NCI-H146 treated with DMSO at 0.1 percent for 48 hours (cell line): ENCODE data around the gene BRICD5.

Experiments used
- DNase-seq: peaks from one replicate; lab custom pipeline; 2025; ENCODE audit not compliant: unreplicated experiment; lab: John Stamatoyannopoulos, UW

BRICD5 gene

DNA sequence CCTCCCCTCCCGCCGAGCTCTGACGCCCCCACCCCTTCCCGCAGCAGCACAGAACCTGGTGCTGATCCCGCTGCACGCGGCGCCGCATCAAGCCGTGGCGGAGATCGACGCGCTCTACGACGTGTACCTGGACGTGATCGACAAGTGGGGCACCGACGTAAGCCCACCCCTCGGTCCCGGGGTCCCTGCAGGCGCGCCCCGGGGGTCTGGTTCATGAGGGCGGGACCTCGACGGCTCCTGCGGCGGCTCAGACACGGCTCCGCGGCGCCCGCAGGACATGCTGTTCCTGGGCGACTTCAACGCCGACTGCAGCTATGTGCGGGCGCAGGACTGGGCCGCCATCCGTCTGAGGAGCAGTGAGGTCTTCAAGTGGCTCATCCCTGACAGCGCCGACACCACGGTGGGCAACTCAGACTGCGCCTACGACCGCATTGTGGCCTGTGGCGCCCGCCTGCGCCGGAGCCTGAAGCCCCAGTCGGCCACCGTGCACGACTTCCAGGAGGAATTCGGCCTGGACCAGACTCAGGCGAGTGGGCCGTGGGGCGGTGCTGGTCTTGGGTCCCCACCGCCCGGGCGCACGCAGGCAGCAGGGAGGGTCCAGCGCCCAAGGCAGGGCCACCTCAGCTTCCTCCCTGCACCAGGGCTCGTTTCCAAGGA is 27.0 kb upstream of the BRICD5 start:
- DNase-seq = no peak

DNA sequence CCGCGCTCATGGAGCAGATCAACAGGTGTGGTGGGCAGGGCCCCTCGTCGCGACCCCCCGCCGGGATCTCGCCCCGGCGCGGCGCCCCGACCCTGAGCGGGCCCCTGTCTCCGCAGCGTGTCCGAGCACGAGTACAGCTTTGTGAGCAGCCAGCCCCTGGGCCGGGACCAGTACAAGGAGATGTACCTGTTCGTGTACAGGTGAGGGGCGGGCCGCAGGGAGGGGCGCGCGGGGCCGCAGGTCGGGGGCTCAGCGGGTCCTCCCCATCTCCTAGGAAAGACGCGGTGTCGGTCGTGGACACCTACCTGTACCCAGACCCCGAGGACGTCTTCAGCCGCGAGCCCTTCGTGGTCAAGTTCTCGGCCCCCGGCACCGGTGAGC is 26.4 kb upstream of the BRICD5 start:
- DNase-seq = no peak

DNA sequence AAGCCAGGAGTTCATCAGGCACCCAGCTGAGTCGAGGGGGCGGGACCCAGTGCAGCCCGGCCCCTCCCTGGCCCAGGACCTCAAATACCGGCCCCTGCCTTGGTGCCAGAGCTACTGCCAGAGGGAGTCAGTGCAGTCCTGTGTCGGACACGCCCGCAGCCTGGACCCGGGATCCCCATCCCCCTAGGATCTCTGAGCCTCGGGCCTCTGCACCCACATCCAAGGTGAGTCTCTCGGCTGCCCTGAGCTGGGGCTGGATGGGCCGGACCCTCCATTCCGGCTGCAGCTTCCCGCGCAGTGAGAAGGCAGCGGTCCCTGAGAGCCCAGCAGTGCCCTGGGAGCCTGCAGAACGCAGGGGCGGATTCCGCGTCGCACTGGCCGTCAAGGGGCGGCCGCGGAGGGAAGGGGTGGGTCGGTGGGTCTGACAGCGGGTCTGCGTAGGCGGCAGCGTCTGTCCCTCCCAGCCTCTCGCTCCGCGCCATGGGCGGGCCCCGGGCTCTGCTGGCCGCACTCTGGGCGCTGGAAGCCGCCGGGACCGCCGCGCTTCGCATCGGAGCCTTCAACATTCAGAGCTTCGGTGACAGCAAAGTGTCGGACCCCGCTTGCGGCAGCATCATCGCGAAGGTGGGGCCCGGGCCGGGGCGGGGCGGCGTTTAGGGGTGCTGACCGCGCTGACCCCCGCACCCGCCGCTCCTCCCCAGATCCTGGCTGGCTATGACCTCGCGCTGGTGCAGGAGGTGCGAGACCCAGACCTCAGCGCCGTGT is 25.9 kb upstream of the BRICD5 start, which contains the start of gene DNASE1L2:
Gene DNASE1L2 (plus strand): TSS at position 108 of the 765 bp plus-strand sequence. CDS start 373 bp downstream, at position 481.
- DNase-seq = no peak

DNA sequence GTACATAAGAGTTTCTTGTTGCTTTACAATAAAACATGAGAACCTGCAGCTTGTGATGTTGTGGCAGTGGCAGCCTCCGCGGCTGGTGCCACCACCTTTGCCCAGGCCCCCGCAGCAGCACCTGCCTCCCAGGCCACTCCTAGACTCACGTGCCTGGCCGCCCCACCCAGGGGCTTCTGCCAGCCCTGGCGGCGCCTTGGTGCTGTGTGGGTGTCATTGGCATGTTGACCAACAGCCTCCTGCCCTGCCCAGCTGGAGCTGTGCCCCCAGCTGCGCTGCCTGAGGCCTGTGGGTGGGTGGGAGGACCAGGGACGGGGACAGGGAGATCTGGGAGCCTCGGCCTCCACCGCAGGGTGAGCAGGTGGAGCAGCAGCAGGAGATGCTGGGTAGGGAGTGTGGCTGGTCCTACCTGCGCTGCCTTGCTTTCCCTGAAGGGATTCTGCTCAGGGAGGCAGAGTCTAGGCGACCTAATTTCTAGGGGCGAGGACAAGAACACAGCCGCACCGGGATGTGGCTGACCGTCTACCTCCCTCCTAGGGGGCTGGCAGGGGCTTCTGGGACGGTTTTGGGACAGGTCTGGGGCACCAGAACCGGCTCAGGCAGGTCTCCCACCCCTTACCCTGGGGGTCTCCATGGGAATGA is 25.2 kb upstream of the BRICD5 start:
- no peak for DNase-seq

DNA sequence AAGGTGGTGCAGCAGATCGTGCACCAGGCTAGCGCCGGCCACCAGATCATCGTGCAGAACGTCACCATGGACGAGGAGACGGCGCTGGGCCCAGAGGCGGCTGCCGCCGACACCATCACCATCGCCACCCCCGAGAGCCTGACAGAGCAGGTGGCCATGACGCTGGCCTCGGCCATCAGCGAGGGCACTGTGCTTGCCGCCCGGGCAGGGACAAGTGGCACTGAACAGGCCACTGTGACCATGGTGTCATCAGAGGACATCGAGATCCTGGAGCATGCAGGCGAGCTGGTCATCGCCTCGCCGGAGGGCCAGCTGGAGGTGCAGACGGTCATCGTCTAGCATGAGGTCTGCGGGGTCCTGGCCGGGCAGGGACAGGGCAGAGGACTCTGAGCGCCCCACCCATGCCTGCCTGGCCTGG is 24.6 kb upstream of the BRICD5 start:
- DNase-seq = no peak

DNA sequence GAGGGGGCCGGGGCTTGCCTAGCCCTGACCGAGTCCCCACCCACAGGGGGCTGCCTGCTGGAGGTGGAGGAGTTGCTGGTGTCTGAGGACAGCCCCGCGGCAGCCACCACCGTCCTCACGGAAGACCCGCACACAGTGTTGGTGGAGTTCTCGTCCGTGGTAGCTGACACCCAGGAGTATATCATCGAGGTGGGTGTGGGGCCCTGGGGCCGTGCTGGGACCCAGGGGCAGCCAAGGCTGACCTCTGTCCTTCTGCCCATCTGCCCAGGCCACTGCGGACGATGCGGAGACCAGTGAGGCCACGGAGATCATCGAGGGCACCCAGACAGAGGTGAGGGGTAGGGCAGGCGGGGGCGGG is 24.1 kb upstream of the BRICD5 start:
- no peak for DNase-seq

DNA sequence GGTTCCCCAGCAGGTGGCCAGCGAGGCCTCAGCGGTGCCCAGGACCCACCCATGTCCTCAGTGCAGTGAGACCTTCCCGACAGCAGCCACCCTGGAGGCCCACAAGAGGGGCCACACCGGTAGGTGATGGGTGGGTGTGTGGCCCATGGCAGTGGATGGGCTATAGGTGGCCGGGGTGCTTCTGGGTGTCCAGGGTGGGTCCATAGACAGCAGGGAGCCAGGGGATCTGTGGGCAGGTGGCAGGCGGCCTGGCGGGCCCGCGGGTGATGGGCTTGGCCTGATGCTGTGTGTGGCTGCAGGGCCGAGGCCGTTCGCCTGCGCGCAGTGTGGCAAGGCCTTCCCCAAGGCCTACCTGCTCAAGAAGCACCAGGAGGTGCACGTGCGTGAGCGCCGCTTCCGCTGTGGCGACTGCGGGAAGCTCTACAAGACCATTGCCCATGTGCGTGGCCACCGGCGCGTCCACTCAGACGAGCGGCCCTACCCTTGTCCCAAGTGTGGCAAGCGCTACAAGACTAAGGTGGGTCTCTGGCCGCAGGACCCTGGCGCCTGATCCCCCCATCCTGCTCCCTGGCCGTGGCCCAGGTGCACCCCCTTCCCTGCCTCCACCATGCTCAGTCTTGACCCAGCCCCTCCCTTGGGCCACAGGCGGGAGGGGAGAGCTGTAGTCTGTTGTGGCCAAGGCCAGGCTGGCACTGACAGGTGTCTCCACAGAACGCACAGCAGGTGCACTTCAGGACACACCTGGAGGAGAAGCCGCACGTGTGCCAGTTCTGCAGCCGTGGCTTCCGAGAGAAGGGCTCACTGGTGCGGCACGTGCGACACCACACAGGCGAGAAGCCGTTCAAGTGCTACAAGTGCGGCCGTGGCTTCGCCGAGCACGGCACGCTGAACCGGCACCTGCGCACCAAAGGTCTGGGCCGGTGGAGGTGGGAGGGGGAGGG is 23.5 kb upstream of the BRICD5 start:
- DNase-seq = no peak

DNA sequence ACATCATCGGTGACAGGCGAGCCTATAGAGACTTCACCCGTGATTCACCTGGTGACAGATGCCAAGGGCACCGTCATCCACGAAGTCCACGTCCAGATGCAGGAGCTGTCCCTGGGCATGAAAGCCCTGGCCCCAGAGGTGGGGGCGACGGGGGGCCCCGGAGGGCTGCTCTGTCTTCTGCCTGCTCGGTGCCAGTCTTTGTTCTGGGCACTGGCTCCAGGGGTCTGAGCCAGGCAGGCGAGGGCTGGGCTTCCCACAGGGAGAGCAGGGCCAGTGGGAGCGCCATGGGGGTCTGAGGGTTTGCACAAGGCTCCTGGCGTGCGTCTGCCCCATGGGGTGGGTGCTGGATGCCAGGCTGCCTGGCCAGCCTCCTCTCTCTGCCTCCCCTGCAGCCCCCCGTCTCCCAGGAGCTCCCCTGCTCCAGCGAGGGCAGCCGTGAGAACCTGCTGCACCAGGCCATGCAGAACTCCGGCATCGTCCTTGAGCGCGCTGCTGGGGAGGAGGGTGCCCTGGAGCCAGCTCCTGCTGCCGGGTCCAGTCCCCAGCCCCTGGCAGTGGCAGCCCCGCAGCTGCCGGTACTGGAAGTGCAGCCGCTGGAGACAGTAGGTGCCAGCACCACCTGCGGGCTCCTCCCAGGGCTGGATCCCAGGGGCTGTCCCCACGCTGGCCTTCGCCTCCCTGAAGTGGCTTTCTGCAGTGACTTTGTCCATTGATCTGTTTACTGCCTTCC is 22.5 kb upstream of the BRICD5 start:
- DNase-seq = no peak

DNA sequence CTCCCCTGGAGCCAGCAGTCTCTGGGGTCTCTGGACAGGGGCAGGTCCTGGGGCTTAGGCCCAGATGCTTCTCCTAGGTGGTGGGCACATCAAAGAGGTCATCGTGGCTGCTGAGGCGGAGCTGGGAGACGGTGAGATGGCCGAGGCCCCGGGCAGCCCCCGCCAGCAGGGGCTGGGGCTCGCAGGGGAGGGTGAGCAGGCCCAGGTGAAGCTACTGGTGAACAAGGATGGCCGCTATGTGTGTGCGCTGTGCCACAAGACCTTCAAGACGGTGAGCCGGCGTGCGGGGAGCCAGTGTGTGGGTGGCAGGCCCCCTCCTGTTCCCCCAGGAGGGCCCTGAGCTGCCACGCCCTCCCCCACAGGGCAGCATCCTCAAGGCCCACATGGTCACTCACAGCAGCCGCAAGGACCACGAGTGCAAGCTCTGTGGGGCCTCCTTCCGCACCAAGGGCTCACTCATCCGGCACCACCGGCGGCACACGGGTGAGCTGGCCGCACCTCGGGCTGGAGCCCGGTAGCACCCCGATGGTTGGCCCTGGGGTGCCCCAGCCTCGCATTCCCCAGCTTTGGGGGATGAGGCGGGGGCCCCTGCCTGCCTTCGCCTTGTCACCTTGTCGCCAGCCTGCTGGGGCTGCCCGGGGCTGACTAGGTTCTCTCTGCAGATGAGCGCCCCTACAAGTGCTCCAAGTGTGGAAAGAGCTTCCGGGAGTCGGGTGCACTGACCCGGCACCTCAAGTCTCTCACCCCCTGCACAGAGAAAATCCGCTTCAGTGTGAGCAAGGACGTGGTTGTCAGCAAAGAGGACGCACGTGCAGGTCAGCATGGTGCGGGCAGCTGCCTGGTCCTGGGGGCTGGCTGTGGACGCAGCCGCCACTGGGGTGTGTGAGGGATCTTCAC is 21.7 kb upstream of the BRICD5 start:
- DNase-seq = no peak

DNA sequence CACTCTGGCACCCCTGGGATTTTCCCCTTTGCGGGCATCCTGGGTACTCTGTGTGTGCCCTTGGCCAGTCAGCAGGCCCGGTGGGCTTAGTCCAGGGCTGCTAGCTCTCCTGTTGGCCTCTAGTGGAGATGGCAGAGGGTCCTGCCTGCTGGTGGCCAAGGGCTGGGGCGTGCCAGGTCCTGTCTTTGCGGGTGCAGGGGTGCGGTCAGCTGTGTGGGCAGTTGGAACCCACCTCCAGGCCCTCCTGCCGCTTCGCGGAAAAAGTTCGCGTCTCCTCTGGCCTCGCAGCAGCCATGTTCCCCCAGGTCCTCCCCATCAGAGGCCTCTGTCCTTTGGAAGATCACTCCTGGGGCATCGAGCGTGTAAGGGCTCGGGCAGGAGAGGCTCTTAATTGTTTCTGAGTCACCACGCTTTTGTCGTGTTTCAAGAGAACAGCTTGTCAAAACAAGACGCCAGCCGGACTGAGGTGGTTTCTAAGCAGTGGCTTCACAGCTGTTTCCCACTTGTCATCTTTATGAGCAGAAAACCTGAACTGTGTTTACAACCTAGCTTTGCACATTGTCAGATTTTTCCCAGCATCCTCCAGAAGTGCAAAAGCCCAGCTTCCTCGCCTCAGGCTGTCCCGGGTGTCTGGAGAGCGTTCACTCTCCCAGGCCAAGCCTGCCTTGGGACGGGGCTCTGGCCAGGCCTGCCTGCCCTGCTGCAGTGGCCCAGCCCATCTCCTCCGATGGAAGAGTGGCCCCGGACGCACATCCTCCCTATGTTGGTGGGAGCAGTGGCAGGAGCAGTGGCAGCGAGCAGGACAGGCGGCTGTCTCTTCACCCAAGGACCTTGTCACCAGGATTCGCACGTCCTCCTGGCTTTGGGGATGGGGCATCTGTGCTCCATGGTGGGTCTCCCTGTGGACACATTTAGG is 20.6 kb upstream of the BRICD5 start:
- DNase-seq = no peak

DNA sequence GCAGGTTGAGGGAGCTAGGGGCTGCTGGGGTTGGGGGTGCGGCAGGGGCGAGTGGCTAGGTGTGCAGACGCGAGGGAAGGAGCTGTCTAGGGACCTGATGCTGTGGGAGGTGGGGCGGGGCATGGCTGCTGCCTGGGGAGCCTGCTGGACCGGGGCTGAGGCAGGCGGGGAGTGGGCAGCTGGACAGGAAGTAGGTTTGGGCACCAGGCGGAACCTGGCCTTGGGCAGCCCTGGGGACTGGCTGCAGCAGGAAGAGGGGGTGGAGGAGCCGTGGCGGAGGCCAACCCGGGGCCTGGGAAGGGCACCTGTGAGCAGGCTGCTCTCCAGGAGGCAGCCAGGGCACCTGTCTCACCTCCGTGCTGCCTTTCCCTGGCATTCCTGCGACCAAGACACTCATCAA is 19.7 kb upstream of the BRICD5 start:
- DNase-seq = no peak

DNA sequence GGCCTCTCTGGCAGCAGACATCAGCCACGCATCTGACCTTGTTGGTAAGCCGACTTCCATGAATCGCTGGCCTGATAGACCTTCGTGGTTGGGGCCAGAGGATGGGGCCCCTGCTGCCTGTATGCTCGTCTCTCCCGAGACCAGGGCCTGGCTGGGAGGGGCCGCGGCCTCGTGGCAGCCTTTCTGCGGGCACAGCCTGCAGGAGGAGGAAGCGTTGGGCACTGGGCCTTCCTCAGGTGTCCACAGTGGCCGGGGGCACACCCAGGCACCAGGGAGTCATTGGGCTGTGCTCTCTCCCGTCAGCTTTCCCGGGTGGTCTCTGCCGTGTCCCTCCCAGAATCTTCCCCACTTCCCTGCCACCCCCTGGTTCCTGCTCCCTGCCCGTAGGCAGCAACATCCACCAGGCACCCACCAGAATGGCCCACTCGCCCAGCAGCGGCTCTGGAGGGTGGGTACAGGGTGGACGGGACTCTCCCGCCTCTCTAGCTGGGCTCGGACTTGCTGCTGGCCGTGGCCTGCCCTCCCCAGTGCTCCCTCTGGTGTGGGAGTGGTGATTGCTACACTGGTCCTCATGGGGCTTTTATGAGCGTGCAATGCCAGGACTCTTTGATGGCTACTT is 19.1 kb upstream of the BRICD5 start:
- no peak for DNase-seq

DNA sequence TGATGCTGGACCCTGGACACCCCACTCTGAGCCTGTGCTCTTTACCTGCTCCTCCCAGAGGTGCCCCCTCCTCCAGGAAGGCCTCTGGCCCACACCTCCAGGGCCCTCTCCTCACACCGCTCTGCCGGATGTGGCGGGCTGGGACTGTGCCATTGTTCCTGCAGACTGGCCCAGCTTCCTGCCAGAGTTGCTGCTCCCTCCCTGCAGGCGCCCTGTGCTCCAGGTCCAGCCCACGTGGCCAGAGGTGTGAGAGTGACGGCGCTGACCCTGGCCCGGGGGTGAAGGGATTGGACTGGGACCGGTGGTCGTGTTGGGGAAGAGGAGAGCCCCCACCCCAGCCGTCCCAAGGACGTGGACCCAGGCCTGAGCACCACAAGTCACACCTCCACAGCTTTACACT is 18.4 kb upstream of the BRICD5 start:
- DNase-seq = no peak

DNA sequence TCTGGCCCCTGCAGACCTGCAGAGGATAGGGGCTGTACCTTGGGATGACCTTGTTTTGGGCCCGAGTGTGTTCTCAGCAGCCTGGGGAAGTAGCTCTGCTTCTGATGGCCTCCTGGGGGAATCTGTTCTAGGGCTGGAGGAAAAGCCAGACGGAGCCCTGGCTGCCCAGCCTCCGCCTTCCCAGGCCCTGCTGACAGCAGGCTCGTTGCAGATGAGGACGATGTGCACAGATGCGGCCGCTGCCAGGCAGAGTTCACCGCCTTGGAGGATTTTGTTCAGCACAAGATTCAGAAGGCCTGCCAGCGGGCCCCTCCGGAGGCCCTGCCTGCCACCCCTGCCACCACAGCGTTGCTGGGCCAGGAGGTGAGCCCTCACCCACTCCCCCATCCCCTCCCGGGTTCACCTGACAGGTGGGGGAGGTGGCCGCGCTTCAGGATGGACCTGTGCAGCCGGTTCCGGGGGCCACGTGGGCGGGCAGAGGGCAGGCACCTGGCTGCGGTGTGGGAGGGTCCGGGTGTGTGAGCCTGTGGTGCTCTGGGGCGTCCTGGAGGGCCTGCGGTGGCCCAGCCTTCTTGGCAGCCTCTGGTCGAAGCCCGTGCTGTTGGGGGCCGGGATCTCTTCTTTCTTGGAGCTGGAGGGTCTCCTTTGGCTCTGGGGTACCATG is 17.6 kb upstream of the BRICD5 start:
- no peak for DNase-seq

DNA sequence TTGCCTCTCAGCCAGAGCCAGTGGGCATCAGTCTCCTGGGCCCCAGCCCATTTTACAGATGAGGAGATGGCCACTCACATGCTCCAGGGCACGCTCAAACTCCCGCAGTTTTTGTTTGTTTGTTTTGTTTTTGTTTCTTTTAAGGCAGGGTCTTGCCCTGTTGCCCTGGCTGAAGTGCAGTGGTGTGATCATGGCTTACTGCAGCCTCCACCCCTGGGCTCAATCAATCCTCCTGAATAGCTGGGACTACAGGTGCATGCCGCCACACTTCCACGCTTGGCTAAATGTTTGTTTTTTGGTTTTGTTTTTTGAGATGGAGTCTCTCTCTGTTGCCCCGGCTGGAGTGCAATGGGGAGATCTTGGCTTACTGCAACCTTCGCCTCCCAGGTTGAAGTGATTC is 16.3 kb upstream of the BRICD5 start:
- no peak for DNase-seq

DNA sequence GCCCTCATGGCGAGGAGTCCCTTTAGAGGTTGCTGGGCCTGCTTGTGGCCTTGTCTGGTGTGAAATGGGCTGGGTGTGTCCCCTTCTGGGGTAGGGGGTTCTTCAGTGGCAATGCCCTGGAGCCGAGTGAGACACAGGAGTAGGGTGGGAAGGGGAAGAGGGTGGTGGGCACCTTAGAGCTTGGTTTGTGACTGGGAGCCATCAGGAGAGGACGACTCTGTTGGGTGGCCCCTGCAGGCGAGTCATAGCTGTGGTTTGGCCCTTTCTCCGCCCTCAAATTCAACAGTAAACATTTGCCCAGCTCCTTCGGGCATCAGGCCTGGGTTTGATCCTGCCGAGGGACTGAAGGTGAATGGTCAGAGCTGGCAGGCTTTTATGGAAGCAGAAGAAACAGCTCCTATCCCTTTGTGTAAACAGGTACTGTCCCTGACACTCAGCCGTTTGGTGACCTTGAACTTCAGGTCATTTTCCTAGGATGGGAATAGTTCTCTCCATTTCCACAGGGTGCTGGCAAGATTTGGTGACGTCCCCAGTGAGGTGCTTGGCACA is 15.7 kb upstream of the BRICD5 start:
- DNase-seq = no peak

DNA sequence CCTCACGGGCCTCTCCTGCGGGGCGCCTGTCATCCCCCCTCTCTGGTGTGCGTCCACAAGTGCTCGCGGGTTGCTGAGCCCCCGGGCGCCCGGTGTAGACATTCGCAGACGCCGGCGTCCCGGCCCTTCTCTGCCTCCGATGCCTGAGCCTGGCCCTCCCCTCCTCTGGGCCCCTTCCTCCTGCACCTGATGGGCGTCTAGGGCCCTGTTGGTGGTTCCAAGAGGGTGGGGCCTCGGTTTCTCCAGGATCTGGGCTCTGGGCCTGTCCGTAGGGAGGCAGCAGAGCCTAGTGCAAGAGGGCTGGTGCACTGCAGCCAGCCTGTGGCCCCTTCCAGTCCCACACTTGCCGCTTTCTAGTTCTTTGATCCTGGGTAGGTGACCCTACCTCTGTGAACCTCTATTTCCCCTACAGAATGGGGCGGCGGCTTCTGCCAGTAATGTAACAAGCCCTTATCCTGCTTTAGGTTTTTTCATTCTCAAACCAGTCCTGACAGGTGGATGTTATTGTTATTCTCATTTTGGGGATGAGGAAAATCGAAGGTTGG is 13.4 kb upstream of the BRICD5 start:
- DNase-seq = no peak
